GM21367 (cell line): ENCODE measurements around the gene RB1.
A peak's percentile ranks its signal among the peaks of the same experiment; 100 is the strongest.
"Not testable (repeated sequence)": the region's sequence is repeated elsewhere in the genome, so short reads cannot be mapped to it uniquely, and the experiment has no call there.

Experiments
- ATAC-seq: cut with Tn5 transposase; IDR thresholded peaks from one replicate; pipeline ENCODE4 v1.9.1; 2021; ENCODE audit not compliant: unreplicated experiment

RB1 gene

DNA sequence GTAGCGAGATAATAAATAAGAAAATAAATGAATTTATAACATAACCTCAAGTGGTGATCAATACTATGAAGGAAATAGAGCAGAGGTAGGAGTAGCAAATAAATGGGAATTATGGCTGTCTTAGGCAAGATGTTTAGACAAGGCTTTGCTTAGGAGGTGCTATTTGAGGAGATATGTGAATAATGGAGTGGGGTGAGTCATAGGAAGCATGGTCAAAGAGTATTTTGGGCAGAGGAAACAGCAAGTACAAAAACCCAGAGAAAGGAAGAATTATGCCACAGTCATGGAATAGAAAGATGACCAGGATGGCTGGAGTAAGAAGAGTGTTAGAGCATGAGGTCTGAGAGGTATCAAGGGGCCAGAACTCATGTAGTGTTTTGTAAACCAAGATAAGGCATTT, 142.9 kb downstream of the RB1 start:
- no peak for ATAC-seq

DNA sequence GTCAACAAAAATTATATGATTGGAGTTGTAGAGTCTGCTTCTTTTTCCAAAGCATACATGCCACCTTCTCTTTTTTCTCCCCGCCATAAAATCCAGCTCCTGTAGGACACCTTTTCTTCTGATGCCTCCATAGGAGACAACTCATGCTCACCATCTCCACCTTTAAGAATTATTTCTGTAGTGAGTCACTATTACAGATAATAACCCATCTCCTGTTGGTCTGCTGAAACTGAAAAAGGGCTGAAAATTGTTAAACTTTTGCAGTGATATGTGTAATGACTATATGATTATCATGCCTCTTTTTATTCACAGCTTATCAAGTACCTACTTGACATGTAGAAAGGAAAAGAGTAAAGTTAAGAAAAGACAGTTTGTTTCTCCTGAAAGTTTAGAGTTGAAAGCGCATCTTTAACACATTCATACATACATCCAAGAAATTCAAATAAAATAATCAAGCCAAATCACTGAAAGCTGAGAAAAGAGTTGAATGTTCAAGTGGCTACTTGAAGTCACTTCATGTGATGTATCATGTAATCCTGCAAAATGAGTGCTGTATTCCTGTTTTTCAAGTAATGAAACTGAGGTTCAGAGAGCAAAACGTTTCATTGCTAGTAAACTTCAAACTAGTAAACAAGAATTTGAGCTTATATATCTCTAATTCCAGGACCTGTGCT, 144.9 kb downstream of the RB1 start:
- no peak for ATAC-seq

DNA sequence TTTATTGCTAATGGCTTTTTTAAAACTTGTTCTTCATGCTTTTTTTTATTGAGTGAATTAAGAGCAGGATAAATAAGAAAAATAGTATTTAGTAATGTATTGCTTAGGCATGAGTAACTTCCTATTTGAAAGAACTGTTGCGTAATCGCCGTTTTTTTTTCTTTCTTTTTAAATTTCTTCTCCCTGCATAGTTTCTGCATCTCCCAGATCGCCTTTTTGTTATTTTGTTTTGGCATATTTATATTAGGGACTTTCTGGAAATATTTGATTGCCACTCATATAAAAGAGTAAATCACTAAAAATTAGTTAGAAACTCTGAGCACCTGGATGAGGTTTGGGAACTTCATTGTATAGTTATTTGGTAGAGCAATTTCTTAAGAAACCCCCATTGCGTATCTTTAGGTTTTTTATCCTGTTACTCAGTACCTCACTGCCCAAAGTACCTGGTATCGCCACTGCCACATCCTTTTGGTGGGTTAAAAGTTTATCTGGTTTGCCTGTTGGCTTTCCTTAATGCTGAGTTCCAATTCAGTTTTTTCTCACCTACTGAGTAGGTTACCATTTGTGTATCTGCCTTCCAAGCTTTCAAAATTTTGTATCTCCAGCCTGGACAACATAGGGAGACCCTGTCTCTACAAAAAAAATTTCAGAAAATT, 145.5 kb downstream of the RB1 start:
- no peak for ATAC-seq

DNA sequence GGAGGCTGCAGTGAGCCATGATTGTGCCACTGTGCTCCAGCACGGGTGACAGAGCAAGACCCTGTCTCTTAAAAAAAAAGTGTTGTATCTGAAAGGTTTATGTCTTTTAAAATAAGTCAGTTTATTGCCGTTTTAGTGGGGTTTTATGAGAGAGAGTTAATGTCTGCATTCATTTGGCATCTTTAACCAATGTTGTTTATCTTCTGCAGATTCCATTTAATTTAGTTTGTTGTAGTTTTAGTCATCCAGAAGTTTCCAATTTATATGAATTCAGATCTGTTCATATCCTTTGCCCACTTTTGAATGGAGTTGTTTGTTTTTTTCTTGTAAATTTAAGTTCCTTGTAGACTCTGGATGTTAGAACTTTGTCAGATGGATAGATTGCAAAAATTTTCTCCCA, 146.1 kb downstream of the RB1 start:
- no peak for ATAC-seq

DNA sequence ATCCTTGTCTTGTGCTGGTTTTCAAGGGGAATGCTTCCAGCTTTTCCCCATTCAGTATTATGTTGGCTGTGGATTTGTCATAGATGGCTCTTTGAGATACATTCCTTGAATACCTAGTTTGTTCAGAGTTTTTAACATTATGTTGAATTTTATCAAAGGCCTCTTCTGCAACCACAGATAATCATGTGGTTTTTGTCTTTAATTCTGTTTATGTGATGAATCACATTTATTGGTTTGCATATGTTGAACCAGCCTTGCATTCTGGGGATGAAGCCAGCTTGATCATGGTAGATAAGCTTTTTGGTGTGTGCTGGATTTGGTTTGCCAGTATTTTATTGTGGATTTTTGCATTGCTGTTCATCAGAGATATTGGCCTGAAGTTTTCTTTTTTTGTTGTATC, 147.6 kb downstream of the RB1 start:
- ATAC-seq: not testable (repeated sequence)

DNA sequence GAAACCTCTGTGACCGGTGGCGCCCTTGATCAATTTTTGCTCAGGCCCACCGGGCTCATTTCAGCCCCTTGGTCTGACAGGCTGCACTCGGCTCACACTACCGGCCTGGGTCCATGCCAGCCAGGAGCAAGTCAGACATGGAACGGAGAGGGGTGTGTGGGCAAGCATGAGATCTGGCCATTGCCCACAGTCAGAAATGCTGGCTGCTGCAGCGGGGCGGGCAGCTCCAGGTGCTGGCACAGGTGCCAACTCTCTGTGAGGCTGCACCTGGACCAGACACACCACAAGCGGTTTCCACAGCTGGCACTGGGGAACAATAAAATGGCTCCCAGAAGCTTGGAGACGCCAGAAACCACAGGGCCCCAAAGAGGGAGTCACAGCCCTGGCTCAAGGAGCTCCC, 153.0 kb downstream of the RB1 start:
- no peak for ATAC-seq

DNA sequence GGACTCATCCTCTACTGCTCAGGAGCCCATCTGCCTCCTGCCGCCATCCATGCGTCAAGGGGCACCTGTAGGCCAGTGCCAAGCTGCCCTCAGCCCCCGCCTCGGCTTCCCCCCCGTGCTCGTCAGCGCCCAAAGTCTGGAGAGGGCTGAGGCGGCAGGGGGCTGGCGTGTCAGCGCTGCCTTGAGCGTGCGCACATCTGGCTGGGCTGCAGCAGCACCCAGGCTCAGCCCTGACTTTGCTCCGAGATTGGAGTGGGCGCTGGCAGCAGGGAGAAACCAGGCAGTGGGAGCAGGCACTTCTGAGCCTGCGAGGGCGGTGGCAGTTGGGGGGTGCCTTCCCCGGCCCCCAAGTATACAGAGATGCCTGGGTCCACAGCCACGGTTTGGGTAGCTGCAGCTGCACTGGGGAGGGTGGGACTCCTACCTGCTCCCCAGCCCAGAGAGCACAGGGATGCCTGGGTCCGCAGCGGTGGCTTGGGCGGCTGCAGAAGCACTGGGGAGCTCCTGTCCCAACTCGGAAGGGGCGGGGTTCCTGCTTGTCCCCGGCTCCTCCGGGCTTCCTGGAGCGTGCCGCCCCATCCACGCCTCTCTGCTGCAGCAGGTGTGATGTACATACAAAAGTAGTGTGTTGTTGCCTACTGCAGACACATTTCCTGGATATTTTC, 154.2 kb downstream of the RB1 start:
- ATAC-seq: no peak

DNA sequence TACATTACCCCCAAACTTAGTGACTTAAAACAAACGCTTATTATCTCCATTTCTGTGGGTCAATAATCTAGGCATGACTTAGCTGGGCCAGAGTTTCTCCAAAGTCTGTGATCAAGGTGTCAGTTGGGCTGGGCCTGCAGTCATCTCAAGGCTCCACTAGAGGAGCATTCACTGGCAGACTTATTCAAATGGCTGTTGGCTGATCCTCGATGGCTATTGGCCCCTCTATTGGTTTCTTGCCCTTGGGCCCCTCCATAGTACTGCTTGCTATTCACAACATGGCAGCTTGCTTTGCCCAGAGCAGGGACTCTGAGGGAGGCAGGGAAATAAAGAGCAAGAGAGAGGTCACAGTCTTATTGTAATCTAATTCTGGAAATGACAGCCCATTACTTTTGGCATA, 171.7 kb downstream of the RB1 start:
- ATAC-seq: no peak

DNA sequence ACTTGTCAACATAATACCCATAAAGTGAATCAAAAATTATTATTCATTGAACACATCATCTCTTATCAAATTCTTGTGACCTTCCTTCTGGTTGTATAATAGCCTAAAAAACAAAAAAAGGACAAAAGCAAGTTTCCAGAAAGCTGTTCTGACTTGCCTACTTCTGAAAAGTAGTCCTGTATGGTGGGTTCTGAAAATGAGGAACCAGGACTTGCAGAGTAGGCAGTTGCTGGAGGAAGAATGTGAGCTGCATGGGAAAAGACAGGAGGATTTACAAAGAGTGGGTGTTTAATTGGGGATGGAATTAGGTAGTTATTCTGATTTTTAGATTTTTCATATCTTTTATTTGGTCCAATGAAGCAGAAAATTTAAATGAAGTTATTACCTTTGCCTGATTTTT, 172.7 kb downstream of the RB1 start:
- ATAC-seq: no peak

DNA sequence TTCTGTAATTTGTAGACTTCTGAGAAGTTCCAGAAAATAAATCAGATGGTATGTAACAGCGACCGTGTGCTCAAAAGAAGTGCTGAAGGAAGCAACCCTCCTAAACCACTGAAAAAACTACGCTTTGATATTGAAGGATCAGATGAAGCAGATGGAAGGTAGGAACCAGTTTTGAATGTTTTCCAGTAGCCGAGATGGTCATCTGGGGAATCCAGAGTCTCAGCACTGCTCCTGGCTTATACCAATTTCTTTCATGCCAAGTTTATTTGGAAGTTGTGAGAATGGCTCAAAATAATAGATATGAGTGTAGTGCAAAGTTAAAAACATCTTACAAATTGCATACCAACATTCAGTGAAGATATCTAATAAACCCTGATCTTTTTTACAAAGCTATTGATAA, 173.1 kb downstream of the RB1 start:
- ATAC-seq: no peak

DNA sequence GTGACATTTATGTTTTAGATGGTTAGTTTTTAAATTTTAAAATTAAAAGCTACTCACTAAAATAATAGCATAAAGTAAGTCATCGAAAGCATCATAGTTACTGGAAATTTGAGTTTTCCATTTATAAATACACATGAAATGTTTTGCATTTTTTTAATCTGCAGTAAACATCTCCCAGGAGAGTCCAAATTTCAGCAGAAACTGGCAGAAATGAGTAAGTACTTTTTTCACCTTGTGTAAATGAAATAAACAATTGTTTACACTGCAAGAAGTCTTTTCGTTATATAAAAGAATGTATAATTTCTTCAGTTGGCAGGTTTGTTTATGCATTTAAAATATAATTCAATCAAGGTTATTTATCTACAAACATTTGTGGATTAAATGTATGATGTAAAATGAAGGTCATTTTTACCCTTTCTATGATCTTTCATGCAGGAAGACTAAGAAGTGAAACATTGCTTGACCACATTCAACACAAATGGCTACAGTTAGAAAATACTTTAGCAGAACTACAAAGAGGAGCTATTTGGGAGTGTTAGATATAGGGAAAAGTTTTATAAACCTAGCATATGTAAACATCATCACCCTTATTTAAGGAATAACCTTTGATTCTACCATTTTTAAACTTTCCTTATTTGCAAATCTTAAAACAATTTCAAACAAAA, 173.8 kb downstream of the RB1 start:
- no peak for ATAC-seq

DNA sequence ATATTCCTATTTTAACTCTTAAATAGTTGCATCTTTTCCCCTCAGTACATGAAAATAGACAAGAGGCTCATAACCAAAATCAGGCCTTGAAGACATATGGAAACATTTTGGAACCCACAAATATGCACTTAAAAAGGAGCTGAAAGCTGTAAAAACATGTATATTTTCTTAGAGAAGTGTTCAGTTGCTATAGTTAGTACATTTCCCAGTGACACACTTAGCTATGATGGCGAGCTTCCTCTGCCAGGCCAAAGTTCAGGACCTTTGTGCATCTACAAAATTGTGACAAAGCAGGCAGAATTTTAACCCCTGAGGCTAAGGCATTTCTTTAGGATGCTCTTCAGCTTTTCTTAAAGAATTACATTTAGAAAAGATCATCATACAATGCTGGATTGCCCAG, 174.8 kb downstream of the RB1 start:
- no peak for ATAC-seq

DNA sequence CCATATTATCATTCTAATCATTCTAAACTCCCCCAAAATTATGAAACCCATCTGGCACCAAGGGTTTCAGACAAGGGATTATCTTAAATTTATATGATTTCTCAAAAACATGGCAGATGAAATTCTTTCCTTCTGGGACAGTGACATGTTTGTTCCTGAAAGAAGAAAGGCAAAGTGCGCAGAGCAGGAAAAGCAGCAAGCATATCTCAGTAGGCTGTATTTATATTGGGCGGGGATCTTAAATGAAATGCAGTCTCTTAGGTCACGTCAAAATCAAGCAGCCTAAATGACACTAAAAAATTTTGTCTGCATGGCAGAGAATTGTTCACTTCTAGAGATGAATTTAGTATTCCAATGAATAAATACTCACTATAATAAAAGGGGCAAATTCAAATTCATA, 180.0 kb downstream of the RB1 start:
- ATAC-seq: no peak

DNA sequence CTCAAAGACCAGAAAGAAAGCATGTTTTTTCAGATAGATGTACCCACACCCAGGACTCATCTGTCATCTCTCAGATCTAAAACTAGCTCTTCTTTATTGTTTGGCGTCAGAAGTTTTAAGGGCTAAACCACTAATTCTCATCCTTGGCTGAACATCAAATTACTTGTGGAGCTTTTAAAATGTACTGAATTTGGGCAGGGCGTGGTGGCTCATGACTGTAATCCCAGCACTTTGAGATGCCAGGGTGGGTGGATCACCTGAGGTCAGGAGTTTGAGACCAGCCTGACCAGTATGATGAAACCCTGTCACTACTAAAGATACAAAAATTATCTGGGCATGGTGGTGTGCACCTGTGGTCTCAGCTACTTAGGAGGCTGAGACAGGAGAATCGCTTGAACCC, 181.9 kb downstream of the RB1 start:
- ATAC-seq: no peak

DNA sequence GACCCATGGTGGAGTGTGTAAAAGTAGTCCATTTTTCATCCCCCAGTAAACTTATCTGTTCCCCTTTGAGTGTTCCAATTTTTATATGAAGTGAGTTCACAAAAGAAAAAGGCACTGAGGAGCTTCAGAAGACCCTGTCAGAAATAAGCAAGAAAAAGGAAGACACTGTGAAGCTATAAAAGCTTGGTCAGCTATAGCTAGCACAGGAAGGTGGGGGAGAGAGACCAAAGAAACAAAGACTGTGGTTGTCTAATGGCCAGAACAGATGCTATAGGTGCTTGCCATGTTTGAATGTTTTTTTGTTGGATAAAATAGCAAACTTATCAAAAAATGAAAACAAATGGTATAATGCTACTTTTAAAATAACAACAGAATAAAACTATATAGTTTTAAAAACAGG, 182.8 kb downstream of the RB1 start:
- no peak for ATAC-seq

DNA sequence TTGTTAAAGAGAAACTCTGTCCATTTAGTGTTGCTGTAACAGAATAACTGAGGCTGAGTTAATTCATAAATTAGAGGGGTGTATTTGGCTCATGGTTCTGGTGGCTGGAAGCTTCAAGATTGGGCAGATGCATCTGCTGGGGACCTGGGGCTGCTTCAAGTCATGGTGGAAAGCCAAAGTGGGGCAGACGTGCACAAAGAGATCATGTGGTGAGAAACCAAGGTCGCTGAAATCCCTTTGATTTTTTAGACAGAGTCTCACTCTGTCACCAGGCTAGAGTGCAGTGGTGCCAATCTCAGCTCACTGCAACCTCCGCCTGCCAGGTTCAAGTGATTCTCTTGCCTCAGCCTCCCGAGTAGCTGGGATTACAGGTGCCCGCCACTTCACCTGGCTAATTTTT, 183.3 kb downstream of the RB1 start:
- no peak for ATAC-seq

DNA sequence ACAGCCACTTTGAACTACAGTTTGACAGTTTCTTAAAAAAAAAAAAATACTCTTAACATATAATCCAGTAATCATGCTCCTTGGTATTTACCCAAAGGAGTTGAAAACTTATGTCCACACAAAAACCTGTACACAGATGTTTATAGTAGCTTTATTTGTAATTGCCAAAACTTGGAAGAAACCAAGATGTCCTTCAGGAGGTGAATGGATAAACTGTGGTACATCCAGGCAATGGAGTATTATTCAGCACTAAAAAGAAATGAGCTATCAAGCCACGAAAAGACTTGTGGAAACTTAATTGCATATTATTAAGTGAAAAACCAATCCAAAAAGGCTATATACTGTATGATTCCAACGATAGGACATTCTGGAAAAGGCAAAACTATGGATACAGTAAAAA, 184.4 kb downstream of the RB1 start:
- ATAC-seq: no peak

DNA sequence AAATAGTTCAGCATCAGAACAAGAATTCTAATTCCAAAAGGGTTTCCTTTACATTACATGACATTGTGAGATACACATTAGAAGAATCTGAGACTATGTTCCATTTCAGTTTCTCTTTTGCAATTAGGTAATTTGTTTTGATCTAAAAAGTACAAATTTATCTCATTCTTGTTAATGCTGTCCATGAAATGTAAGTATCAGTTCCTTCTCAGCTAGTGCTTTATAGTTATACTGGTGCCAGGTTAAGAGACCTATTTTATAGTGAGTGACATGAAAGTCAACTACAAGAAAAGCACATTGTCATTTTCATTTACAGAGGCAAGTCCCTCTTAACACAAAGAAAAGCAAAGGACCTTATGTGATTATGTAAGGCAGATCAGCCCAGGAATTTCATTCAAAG, 185.4 kb downstream of the RB1 start:
- ATAC-seq: no peak

DNA sequence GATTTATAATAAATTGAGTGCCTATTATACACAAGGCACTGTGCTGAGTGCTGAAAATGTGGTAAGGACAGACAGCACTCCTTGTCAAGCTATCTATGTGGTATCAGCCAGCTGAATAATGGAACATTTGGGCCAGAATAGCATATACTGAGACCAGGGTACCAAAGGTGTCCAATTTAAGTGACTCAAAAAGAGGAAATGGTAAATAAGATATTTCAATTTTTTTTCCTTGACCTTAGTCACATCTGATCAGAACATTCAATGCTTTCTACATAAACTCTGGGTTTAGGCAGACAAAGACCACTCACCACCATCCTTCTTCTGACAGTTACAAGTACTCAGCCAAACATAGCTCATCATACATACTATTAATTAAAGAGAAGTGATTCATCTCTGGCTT, 186.1 kb downstream of the RB1 start:
- no peak for ATAC-seq

DNA sequence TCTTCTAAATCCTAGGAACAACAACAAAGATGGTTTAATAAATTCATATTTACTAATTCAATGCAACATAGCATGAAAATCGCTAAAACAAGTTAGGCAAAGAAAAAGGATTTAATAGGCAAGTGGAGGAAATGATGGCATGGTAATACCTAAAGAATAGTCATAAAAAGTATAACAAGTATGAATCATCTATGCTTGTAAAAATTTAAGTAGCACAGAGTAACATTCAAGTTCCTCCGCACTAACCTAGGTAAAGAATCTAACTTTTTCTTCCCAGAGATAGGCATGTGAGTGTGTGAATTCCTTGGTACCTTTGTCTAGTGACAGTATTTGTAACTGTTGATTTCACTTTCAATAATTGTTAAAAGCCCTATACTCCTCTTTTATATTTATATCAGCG, 186.7 kb downstream of the RB1 start:
- no peak for ATAC-seq

DNA sequence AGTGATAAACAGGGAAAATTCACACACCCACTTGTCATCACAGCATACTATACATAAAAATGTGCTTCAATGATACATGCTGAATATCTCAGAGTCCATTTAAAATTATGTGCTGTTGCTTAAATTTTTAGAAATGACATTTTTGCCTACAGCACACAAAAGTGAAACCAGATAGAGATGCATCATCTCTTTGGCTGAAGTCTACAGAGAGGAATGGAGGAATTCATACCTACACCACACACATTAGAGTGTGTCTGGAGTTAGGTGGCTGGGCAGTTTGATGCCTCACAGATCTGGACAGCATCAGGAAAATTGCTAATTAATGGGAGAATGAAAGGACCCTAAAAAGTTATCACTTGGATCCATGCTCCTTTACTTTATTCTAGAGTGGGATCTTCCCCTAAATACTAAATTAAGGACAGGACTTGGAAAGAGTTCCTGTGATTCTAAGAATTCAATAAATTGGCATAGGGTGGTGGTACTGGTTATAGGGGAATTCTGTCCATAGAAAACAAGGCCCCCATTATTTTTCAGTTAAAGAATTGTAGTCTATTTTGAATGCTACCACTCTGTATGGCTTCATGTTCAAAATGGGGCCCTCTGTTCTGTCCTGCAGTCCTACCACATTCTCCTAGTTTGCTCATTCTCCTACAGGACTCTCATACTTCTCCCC, 188.0 kb downstream of the RB1 start:
- ATAC-seq: no peak

DNA sequence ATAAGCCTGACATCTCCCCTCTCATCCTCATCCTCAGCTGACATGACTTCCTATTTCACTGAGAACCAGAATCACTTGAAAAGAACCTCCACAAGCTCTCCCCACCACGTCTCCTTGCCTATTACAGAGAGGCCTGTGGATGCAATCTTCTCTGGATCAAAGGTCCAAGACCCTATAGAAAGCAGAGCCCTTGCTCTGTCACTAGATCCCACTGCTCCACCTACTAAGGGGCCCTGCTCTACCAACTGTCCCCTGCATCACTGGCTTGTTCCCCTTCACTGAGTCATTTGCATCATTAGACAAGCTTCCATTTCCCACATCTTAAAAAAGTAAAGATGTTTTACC, 188.5 kb downstream of the RB1 start:
- ATAC-seq: peak; percentile 41
